H1 (cell line): ENCODE results near the gene COPS6. TPM values are rescaled to one million over a fixed set of nuclear protein-coding genes. Genes with fewer than 3 reads are reported as not detected.
A peak's percentile ranks its signal among the peaks of the same experiment; 100 is the strongest.

Source experiments
- ATF2 ChIP-seq: IDR thresholded peaks from 2 replicates; pipeline ENCODE4 v1.6.1; 2012; ENCODE audit warnings: low read length, inconsistent platforms
- BCL11A ChIP-seq, 2 experiments: IDR thresholded peaks; one replicate each; pipeline ENCODE4 v1.6.1; 2011; ENCODE audit warnings: low read depth in 2 of 2, low read length in 2 of 2, mild to moderate bottlenecking in 2 of 2
- GABPA ChIP-seq: IDR thresholded peaks from 2 replicates; pipeline ENCODE4 v1.6.1; 2011; ENCODE audit warnings: mild to moderate bottlenecking, low read length, moderate library complexity, borderline replicate concordance; ENCODE audit not compliant: insufficient read depth
- KDM1A ChIP-seq: fragments of 200-600, 300-600 bp; sonication (generic); IDR thresholded peaks from 2 replicates; pipeline ENCODE4 v1.7.1; 2016; ENCODE audit warnings: mild to moderate bottlenecking, low read length, borderline replicate concordance
- POLR2A ChIP-seq, 2 experiments: IDR thresholded peaks; 1 replicate in 1 of 2; 2 replicates in 1 of 2; pipeline ENCODE4 v1.6.1; 2011; ENCODE audit warnings: low read depth in 2 of 2, low read length in 2 of 2, mild to moderate bottlenecking in 2 of 2; ENCODE audit errors: control extremely low read depth in 1 of 2
- SP4 ChIP-seq: IDR thresholded peaks from 2 replicates; pipeline ENCODE4 v1.6.1; 2012; ENCODE audit warnings: low read length, inconsistent platforms
- SRF ChIP-seq: IDR thresholded peaks from 2 replicates; pipeline ENCODE4 v1.6.1; 2011; ENCODE audit warnings: mild to moderate bottlenecking, low read depth, low read length, moderate library complexity
- USF2 ChIP-seq: IDR thresholded peaks from 2 replicates; pipeline ENCODE4 v1.6.1; 2011; ENCODE audit warnings: low read length, improper control_type of control experiment
- polyA plus RNA-seq, 7 experiments: library from polyadenylated mRNA; depleted of rRNA in 3 of 7; stranded (reverse) in 5 of 7; unstranded in 2 of 7; fragments of >200 nt in 5 of 7; fragments of 200-250 nt in 2 of 7; gene quantifications; 1 replicate in 5 of 7; 2 replicates in 1 of 7; 4 replicates in 1 of 7; pipeline versions ENCODE4 v1.2.1 to v1.2.3, GENCODE V29; 2011 to 2013; ENCODE audit warnings: missing spikeins in 2 of 7, mixed read lengths in 2 of 7
- total RNA-seq: library from RNA; stranded (reverse); fragmentation: NEBNext Ultra II Directional; extraction: Animal tissue kit (Norgen Biotek cat#: 25700); gene quantifications from 2 replicates; pipeline ENCODE4 v1.2.1, GENCODE V29; 2021

COPS6 gene
- total and polyA plus RNA-seq, 2 of the 8 experiments (the other 6 are each of a cell fraction or from before 2014, with no cell fraction given): 127 to 225 TPM

- TF ChIP-seq ATF2 (peak; percentile 90), SP4 (peak; percentile 76; the same call in 1 of the 2 replicates), BCL11A (IDR thresholded peaks at IDR 0.05; ENCODE audit: low read depth in 2 of 2, low read length in 2 of 2) (no peak), KDM1A (no peak), GABPA (no peak), POLR2A (IDR thresholded peaks at IDR 0.05; ENCODE audit: control extremely low read depth in 1 of 2, low read depth in 2 of 2, low read length in 2 of 2) (peak; percentile 94 to 95), SRF (no peak), USF2 (0 out of 2 replicates have a peak, but pooled peaks have one; percentile 12)
These were observed 2.8 kb downstream of the COPS6 start (continued) for GRCh38 chr7:100091411-100092181.
